ENCODE data around the gene ESRRA. TPM values are rescaled to one million over a fixed set of nuclear protein-coding genes. Genes with fewer than 3 reads are reported as not detected.
A peak's percentile ranks its signal among the peaks of the same experiment; 100 is the strongest.

The ESRRA gene
- total and polyA plus RNA-seq, 10 of the 15 experiments (the other 5 are each of a cell fraction or from before 2014, with no cell fraction given), result 0.32 to 48.9 (median 12.6) TPM

DNA sequence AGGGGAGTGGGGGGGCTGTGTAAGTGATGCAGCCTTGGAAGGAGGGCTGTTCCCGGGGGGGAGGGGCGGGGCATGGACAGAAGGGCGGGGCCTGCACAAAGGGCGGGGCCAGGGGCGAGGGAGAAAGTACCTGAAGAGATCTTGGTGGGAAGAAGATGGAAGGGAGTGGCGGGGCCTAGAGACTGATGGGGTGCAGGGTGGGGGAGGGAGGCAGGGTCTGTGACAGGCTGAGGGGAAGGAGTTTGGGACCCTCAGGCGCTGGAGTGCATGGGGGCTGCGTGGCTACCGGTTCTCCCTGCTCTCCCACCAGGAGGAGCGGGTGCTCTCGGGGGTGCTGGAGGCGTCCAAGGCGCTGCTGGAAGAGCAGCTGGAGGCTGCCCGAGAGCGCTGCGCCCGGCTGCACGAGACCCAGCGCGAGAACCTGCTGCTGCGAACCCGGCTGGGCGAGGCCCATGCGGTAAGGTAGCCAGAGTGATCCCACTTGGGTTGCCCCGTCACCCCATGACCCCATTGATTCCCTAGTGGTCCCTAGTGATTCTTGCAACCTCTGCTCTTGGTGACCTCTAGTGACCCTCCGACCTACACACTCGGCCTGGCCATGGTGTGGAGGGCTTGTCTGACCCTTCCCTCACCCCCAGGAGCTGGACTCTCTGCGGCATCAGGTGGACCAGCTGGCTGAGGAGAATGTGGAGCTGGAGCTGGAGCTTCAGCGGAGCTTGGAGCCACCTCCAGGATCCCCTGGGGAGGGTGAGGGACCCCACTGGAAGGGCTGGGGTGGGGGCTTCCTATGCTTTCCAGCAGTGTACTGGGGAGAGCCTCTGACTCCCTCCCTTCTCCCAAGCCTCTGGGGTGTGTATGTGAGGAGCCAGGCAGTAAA lies 37.8 kb downstream of the ESRRA start:
- FAIRE-seq, result no peak
- Histone ChIP-seq H3K79me2 (ENCODE audit: control insufficient read depth, insufficient read depth, low read length) (peaks cover 24% of the 10 kb centered on the region), H3K9me3 (replicated peaks; ENCODE audit: control insufficient read depth, insufficient read depth, low read length) (no peaks in the 10 kb centered on the region), H3K36me3 (ENCODE audit: control insufficient read depth in 2 of 2, insufficient read depth in 2 of 2, low read length in 1 of 2) (peaks cover 8 to 13% of the 10 kb centered on the region in 2 experiments; a peak in 3 of 4 replicates), H3K9ac (ENCODE audit: control insufficient read depth, insufficient read depth, low read length) (no peak overlapping the region), H2AFZ (ENCODE audit: control insufficient read depth, low read depth, low read length) (no peak overlapping the region), H3K4me2 (ENCODE audit: control insufficient read depth, insufficient read depth) (no peak overlapping the region), H3K4me3 (no peak overlapping the region), H4K20me1 (ENCODE audit: control insufficient read depth, insufficient read depth) (no peaks in the 10 kb centered on the region; the same call in 1 of the 2 replicates), H3K27ac (ENCODE audit: control insufficient read depth, insufficient read depth) (no peak overlapping the region), H3K4me1 (ENCODE audit: control insufficient read depth, insufficient read depth, low read length) (peaks cover 24% of the 10 kb centered on the region), H3K27me3 (replicated peaks in 1 of 2; ENCODE audit: control insufficient read depth in 2 of 2, insufficient read depth in 2 of 2, low read length in 1 of 2) (no peaks in the 10 kb centered on the region)
- 96% methylated on average over 17 of the region's 29 CpGs for WGBS (ENCODE audit: insufficient coverage, insufficient replicate concordance, low lambda C conversion rate, missing lambda C conversion rate)
- in situ Hi-C loops (cut with MboI) (no loop called here), intact Hi-C loops (cut with micrococcal nuclease; ENCODE audit: unreplicated experiment) (no loop called here)
- ChIA-PET RAD21 (ENCODE audit: unreplicated experiment) (interaction anchor here (0.9 to 3.9 kb wide), 5 partner anchors 11 to 71 kb away, joined by 3 to 53 read pairs (median 6); partner anchors contain the start of genes PRDX5 and TRMT112), POLR2A (interaction anchor here (0.6 to 2.3 kb wide), 7 partner anchors 12 to 436 kb away, joined by 3 to 17 read pairs (median 3); partner anchors contain the start of genes PRDX5, SF1 and TRMT112), SMC1A (ENCODE audit: uncharacterized antibody, unreplicated experiment) (interaction anchor here (0.6 to 3.9 kb wide), 6 partner anchors 10 to 38 kb away, joined by 3 to 28 read pairs (median 3); partner anchors contain the start of genes PRDX5 and TRMT112), CTCF (interaction anchor here (0.6 to 14.7 kb wide), 8 partner anchors 12 to 107 kb away, joined by 3 to 228 read pairs (median 4); partner anchors contain the start of genes ESRRA, PRDX5 and TRMT112)
- peak; percentile 5 for ATAC-seq
- DNase-seq (ENCODE audit: low read depth, low spot score), result no peak
- no peak for TF ChIP-seq RBBP5 (conservative IDR thresholded peaks at IDR 0.05)
- 0 out of 2 replicates have a peak, but pooled peaks have one; percentile 11 for TF ChIP-seq HDGF (IDR thresholded peaks at IDR 0.05)
- no TSS peak for BruUV-seq (replicated peaks)

- BruUV-seq (replicated peaks), result no TSS peak
- H3K36me3 ChIP-seq (ENCODE audit: control insufficient read depth in 2 of 2, insufficient read depth in 2 of 2, low read length in 1 of 2), result peaks cover 8 to 13% of the 10 kb centered on the region in 2 experiments; a peak in 3 of 4 replicates
- 90% methylated on average over 18 of the region's 18 CpGs for WGBS (ENCODE audit: insufficient coverage, insufficient replicate concordance, low lambda C conversion rate, missing lambda C conversion rate)
- RAD21 ChIA-PET (ENCODE audit: unreplicated experiment), result no interaction called here
- CTCF ChIA-PET, result interaction anchor here (0.7 to 2.7 kb wide), 6 partner anchors 11 to 39 kb away, joined by 3 to 25 read pairs (median 4); partner anchors contain the start of genes ESRRA, PRDX5 and TRMT112
- POLR2A ChIA-PET, result interaction anchor here (0.6 to 0.9 kb wide), 2 partner anchors 11 to 18 kb away, joined by 3 to 4 read pairs; no protein-coding TSS in a partner anchor
- in situ Hi-C loops (cut with MboI), result no loop called here
- peaks cover 24% of the 10 kb centered on the region for H3K79me2 ChIP-seq (ENCODE audit: control insufficient read depth, insufficient read depth, low read length)
- DNase-seq (ENCODE audit: low read depth, low spot score), result no peak
- no peak overlapping the region for H3K9ac ChIP-seq (ENCODE audit: control insufficient read depth, insufficient read depth, low read length)
- no peak overlapping the region for H3K27ac ChIP-seq (ENCODE audit: control insufficient read depth, insufficient read depth)
- H2AFZ ChIP-seq (ENCODE audit: control insufficient read depth, low read depth, low read length), result no peak overlapping the region
- no peak overlapping the region for H3K4me3 ChIP-seq
- SMC1A ChIA-PET (ENCODE audit: uncharacterized antibody, unreplicated experiment), result interaction anchor here (0.9 kb wide), 1 partner anchor 11 kb away, joined by 3 read pairs; no protein-coding TSS in a partner anchor
- no peaks in the 10 kb centered on the region for H3K9me3 ChIP-seq (replicated peaks; ENCODE audit: control insufficient read depth, insufficient read depth, low read length)
- no peak overlapping the region for H3K4me2 ChIP-seq (ENCODE audit: control insufficient read depth, insufficient read depth)
- intact Hi-C loops (cut with micrococcal nuclease; ENCODE audit: unreplicated experiment), result no loop called here
- H3K4me1 ChIP-seq (ENCODE audit: control insufficient read depth, insufficient read depth, low read length), result peaks cover 23% of the 10 kb centered on the region
- no peaks in the 10 kb centered on the region; the same call in 1 of the 2 replicates for H4K20me1 ChIP-seq (ENCODE audit: control insufficient read depth, insufficient read depth)
- ATAC-seq, result no peak
- H3K27me3 ChIP-seq (replicated peaks in 1 of 2; ENCODE audit: control insufficient read depth in 2 of 2, insufficient read depth in 2 of 2, low read length in 1 of 2), result no peaks in the 10 kb centered on the region
- no peak for FAIRE-seq
- TF ChIP-seq USF2 (IDR thresholded peaks at IDR 0.05; ENCODE audit: borderline replicate concordance, low read depth, low read length) (no peak), LARP7 (IDR thresholded peaks at IDR 0.05) (no peak), E4F1 (IDR thresholded peaks at IDR 0.05; ENCODE audit: borderline replicate concordance, partially characterized antibody) (no peak), ASH2L (IDR thresholded peaks at IDR 0.05; ENCODE audit: borderline replicate concordance, low read depth) (no peak), MTA2 (IDR thresholded peaks at IDR 0.05; ENCODE audit: low read depth) (no peak), SMC3 (IDR thresholded peaks at IDR 0.05; ENCODE audit: borderline replicate concordance, low read length) (peak; percentile 5; the same call in 1 of the 2 replicates), POU2F2 (IDR thresholded peaks at IDR 0.05; ENCODE audit: borderline replicate concordance, low read depth, low read length) (no peak), MYB (IDR thresholded peaks at IDR 0.05; ENCODE audit: borderline replicate concordance, low read depth, low read length) (no peak)
Observed at GRCh38 chr11:64343767-64344559, 38.6 kb downstream of the ESRRA start.
